Right lobe of liver (tissue), 4 donors: ENCODE results near the gene NUCB1.

ENCODE experiments used
- CTCF ChIP-seq, 4 donors: fragments of 200-600 bp in 3 of 4; fragments of 450-650 bp in 1 of 4; IDR thresholded peaks; one replicate each; pipeline versions ENCODE4 v1.5.1 to v1.8.0; 2016 to 2022; ENCODE audit warnings: antibody characterized with exemption in 4 of 4, mild to moderate bottlenecking in 2 of 4
- POLR2A ChIP-seq: fragments of 450-650 bp; IDR thresholded peaks from one replicate; pipeline ENCODE4 v1.6.1; 2017; ENCODE audit warnings: antibody characterized with exemption, mild to moderate bottlenecking
- donor health status: DM: no; HTN: no; CAD: no.
- donor health status: DM: no; HTN: no; CAD: no.
- donor health status: DM: no; HTN: yes; CAD: no.

GRCh38 chr19:48858984-48859710 lies 41.0 kb upstream of the NUCB1 start:
- TF ChIP-seq CTCF (IDR thresholded peaks at IDR 0.05) (no peak), POLR2A (no peak)
